GM18526 (cell line): ENCODE results near the gene TPCN2.

Experiments used
- POLR2A ChIP-seq: IDR thresholded peaks from 3 replicates; pipeline ENCODE4 v1.6.1; 2011; ENCODE audit not compliant: insufficient read length; ENCODE audit errors: extremely low read depth

The TPCN2 gene

GRCh38 chr11:69048031-69048693 is 570 bp upstream of the TPCN2 start:
- TF ChIP-seq POLR2A = no peak

DNA sequence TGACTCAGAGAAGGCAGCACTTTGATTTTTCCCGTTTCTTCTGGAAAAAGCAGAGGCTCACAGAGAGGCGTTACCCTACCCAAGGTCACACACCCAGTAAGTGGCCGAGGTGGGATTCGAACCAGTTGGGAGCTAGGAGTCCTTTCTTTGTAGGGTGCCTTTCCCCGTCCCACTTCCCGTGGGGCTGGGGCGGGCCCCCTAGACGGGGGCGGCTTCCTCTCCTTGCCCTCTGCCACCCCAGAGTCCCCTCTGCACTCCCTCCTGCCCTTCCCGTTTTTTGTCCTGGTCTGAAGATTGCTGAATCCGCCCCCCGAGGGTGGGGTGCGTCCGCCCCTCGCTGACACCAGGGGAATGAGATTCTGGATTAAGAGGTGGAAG is 747 bp downstream of the TPCN2 start:
- TF ChIP-seq POLR2A = no peak

DNA sequence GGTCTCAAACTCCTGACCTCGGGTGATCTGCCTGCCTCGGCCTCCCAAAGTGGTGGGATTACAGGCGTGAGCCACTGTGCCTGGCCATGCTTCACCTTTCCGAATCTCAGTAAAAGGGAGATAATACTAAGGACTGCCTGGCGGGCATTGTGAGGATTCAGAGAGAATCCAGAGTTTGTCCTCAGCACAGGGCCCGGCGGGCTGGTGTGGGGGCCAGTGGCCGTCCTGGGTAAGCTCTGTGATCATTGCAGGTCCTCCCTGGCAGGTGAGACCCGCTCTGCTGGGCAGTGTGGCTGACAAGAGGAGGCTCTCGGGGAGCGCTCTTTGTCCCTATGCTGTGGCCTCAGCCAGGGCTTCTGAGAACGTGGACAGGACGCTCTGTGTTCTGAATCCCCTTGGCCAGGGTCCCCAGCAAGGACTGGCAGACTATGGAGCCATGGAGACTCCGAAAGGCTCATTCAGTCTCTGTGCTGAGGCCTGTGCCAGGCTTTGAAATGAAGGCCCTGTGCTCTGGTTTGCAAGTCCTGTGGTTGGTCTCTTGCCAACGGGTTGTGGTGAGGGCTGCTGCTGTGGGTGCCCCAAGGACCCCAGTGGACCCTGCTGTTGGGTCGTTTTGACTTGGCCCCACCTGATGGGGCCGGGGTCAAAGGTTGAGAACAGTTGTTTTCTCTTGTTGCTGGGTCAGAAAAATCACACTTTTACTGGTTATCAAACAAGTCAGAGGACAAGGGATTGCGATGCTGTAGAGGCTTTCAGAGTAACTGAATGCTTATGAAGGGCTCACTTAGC is 2.1 kb downstream of the TPCN2 start:
- no peak for TF ChIP-seq POLR2A

DNA sequence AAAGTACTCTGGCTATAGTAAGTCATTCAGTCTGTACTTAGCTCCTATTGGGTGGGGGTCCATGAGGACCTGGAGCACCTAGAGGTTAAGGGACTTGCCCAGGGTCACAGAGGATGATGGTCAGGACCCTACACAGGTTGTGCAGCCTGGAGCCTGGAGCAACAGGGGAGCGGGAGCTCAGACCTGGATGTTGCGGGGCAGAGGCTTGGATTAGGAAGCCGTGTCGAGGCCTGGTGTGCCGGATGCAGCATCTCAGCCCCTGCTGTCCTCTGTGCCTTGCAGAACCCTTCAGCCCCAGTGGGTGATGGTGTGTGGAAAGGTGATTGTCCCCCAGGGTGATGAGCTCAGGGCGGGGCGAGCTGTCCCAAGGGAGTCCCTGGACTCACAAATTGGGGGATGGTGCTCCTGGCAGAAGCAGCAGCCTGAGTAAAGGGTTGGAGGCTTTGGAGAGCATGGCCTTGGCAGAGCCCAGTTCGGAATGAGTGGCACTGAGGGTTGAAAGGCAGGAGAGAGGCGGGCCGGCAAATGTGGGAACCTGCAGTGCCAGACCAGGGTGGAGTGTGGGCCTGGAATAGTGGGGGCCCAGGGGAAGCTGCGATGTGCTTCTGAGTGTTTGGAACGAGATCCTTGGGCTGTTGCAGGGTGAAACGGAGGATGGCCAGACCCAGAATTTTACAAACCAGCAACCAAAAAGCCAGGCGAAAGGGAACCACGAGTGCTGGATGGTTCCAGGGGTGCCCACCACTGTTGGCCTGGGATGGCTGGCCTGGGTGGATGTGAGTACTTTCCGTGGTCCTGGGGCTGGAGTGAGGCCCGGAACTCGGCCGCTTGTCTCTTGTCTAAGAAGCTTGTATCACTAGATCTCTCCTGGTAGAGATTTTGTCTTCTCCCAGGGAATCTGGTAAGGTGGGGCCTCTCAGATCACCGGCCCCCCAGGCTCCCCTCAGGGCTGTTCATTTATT is 2.9 kb downstream of the TPCN2 start:
- no peak for TF ChIP-seq POLR2A

DNA sequence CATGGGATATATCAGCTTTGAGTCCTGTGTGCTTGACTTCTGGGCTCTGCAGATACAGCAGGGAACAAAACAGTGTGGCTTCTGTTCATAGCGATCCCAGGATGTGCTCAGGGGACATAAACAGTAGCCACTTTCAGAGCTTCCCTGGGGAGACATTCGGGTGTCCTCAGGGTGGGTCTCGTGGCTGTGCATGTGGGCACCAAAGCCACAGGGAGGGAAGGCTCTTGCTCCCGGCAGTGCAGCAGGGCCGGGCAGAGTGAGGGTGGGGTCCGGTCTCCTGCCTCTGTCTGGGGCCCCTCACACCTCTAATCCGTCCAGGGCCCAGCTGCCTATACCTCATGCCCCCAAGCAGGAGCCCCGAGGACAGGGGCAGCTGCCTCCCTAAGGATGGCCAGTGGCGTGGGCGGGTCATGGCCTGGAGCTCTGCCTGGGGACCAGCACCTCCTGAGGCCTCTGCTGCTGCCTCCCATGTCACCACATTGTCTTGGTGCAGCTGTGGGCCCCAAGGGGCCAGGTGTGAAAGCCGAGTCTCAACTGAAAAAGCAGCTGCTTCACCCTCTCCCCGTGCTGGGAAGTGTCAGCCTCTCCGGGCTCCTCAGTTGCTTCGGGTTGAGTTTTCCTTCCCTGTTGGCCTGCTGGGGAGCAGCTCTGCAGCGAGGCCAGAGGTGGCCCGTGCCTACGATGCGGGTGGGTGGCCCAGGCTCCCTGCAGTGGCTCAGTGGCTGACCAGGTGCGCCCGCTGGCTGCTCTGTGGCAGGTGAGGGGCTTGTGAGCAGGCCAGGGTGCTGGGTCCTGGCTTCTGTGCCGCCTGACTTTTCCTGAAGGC is 3.8 kb downstream of the TPCN2 start:
- no peak for TF ChIP-seq POLR2A

- no peak for TF ChIP-seq POLR2A
These were observed 4.4 kb downstream of the TPCN2 start for GRCh38 chr11:69053169-69053477.

DNA sequence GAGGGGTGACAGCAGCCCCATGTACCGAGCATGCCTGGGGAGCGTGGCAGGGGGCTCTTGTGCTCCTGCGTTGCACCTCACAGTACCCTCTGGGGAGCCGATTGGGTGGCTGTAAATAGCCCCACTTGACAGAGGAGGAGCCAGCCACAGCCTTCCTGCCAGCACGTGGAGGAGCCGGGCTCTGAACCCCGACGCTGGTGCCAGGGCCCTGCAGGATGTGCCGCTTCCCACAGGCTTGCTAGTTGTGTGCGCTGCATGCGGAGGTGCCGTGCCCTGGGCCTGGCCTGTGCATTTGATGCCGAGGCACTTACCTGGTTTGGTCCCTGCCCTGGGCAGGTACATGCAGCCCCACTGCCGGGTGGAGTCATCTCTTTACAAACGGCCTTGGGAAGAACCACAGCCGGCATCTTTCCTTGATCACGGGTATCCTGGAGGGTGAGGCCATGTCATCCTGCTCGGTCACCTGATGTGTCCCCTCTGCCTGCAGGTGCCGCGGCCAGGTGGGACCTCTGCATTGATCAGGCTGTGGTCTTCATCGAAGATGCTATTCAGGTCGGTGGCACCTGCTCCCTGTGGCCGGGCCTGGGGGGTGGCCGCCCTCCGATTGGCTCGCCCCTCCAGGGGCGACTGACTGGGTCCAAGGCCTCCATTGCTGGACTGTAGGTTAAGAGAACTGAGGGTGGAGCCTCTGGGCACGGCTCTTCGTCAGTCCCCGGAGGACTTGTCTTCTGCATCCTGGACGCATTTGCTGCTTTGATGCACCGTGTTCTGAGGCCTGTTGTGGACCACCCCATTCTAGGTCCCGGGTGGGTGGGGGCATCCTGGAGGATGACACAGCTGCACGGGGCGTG is 5.0 kb downstream of the TPCN2 start:
- no peak for TF ChIP-seq POLR2A

- no peak for TF ChIP-seq POLR2A
These were observed 5.9 kb downstream of the TPCN2 start for GRCh38 chr11:69054397-69055211.

DNA sequence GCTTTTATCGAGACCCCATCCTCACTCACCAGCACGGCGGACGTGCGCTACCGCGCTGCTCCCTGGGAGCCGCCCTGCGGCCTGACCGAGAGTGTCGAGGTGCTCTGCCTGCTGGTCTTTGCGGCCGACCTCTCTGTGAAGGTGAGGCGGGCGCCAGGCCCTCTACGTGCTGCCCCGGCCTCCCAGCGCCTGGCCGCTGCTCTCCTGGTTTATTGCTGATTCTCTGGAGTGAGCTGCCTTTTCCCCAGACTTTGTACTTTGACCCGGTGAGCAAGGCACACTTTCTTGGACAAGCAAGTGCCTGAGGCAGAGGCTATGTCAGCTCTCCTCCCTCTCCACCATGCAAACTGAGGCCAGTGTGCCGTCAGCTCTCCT is 6.5 kb downstream of the TPCN2 start:
- TF ChIP-seq POLR2A = no peak

DNA sequence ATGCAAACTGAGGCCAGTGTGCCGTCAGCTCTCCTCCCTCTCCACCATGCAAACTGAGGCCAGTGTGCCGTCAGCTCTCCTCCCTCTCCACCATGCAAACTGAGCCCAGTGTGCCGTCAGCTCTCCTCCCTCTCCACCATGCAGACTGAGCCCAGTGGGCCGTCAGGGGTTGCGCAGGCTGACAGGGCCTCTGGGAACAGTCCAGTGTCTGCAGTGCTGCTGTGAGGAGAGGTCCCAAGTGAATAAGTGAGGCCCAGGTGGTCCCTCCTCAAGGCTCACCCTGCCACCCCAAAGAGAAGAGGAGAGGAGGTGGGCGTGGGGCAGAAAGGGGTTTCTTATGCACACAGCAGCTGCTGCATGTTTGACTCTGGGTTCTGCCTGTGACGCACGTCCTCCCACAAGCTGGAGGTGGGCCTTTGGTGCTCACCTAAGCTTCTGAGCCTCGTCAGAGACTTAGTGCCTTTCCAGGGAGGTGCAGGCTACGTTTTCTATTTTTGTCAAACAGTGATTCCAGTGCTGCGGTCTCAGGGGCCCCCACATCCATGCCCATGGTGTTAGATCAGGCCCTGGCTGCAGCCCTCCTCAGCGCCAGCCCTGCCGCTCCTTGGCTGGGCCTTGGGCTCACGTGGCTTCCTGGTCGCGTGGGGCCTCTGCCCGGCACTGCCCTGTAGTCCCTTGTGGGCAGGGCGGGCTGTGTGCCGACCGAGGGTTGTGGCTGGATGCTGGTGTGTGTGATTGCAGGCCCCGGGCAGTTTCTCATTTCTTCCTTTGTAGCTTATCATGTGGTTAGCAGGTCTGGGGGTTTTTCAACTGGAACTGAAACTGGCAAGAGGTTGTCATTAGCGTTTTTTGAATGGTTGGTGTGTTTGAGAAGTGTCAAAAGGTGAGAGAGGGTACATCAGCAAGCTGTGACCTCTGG is 7.1 kb downstream of the TPCN2 start:
- TF ChIP-seq POLR2A = no peak

DNA sequence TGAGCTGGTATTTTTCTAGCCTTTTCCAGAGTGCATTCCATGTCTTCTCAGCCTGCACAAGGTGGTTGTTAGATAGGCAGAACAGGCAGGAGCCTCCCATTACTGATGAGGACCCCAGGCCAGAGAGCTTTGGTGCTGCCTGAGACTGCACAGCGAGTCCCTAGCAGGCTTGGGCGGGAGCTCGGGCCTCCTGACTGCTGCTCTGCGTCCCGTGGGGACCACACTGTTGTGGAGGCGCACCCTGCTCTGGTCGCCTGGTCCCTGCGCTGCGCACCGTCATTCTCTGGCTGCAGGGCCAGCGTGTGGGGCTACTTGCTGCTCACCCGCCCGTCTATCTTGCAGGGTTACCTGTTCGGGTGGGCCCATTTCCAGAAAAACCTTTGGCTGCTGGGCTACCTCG is 8.5 kb downstream of the TPCN2 start:
- TF ChIP-seq POLR2A = no peak

DNA sequence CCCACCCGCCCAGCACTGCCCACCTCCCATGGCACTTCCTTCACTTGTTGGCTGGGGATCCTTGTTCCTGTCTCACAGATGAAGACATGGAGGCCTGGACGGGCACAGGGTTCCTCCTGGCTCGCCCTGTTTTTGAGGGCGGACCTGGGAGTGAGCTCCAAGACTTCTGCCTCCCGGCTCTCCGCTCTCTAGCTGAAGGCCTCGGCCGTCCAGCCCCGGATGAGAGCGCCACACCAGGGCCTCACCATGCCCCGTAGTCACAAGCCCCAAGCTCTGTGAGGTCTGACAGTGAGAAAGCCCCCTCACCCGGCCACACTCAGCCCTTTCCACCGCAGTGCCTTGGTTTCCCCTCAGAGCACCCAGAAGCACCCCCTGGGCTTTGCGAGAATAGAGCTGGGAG is 9.1 kb downstream of the TPCN2 start:
- TF ChIP-seq POLR2A = no peak
